NB4 (cell line): ENCODE results near the gene CAT.

ENCODE experiments used
- DNase-seq: peaks from one replicate; pipeline ENCODE4 v3.0.0; 2010; ENCODE audit warnings: low read depth
- H3K4me3 ChIP-seq: one replicate; pipeline ENCODE4 v1.5.1; 2011; ENCODE audit warnings: mild to moderate bottlenecking, low read depth, low read length, moderate library complexity
- CTCF ChIP-seq: IDR thresholded peaks from one replicate; pipeline ENCODE4 v1.5.1; 2012; ENCODE audit warnings: low read depth, low read length
- MYC ChIP-seq: IDR thresholded peaks from 2 replicates; pipeline ENCODE4 v1.6.1; 2011; ENCODE audit warnings: low read depth, low read length
- POLR2A ChIP-seq: IDR thresholded peaks from 2 replicates; pipeline ENCODE4 v1.6.1; 2011; ENCODE audit warnings: mild to moderate bottlenecking; ENCODE audit not compliant: insufficient read length; ENCODE audit errors: extremely low read depth
- TF ChIP-seq, protein P1 (sequence below): IDR thresholded peaks from 2 replicates; pipeline ENCODE4 v1.6.1; 2011; ENCODE audit warnings: low read depth, low read length

CAT gene

GRCh38 chr11:34501949-34502348, 63.2 kb downstream of the CAT start:
- H3K4me3 ChIP-seq, result no peak overlapping the region
- DNase-seq, result no peak
- TF ChIP-seq CTCF (no peak), POLR2A (no peak), MYC (no peak)
- TF ChIP-seq, protein P1, sequence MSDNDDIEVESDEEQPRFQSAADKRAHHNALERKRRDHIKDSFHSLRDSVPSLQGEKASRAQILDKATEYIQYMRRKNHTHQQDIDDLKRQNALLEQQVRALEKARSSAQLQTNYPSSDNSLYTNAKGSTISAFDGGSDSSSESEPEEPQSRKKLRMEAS, result no peak

DNA sequence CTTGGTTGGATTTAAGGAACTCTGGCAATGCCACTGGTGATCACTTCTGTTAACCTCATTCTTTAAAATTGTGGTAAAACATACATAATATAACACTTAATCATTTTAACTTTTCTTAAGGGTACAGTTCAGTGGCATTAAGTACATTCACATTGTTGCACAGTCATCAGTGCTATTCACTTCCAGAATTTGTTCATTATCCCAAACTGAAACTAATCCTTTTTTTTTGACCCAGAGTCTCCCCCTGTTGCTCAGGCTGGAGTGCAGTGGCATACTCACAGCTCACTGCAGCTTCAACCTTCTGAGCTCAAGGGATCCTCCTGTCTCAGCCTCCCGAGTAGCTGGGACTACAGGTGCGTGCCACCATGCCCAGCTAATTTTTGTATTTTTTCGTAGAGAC, 64.2 kb downstream of the CAT start:
- no peak for TF ChIP-seq MYC
- TF ChIP-seq, protein P1, result no peak
- TF ChIP-seq CTCF, result no peak
- no peak for TF ChIP-seq POLR2A
- no peak for DNase-seq
- no peak overlapping the region for H3K4me3 ChIP-seq

- DNase-seq, result peak; percentile 15
- no peak overlapping the region for H3K4me3 ChIP-seq
- TF ChIP-seq, protein P1, result no peak
- no peak for TF ChIP-seq MYC
- no peak for TF ChIP-seq CTCF
- TF ChIP-seq POLR2A, result no peak
Observed at GRCh38 chr11:34505874-34506273, 67.1 kb downstream of the CAT start.

GRCh38 chr11:34507156-34507555, 68.4 kb downstream of the CAT start:
- no peak for DNase-seq
- no peak overlapping the region for H3K4me3 ChIP-seq
- TF ChIP-seq, protein P1, result no peak
- no peak for TF ChIP-seq CTCF
- no peak for TF ChIP-seq MYC
- no peak for TF ChIP-seq POLR2A

- DNase-seq, result no peak
- no peak for TF ChIP-seq MYC
- TF ChIP-seq CTCF, result no peak
Observed at GRCh38 chr11:34507610-34508009, 68.9 kb downstream of the CAT start.

GRCh38 chr11:34508524-34508923, 69.8 kb downstream of the CAT start:
- DNase-seq, result no peak
- H3K4me3 ChIP-seq, result no peak overlapping the region
- TF ChIP-seq CTCF (no peak), MYC (no peak), POLR2A (no peak)
- TF ChIP-seq, protein P1, result no peak

More at GRCh38 chr11:34507610-34508009, 68.9 kb downstream of the CAT start:
- no peak overlapping the region for H3K4me3 ChIP-seq
